ENCODE results near the gene OR2C1. TPM values are rescaled to one million over a fixed set of nuclear protein-coding genes. Genes with fewer than 3 reads are reported as not detected.

The OR2C1 gene
- total and polyA plus RNA-seq, 2 donors (not counting 1 experiment from before 2014, with no cell fraction given) = 0.52 to 0.67 TPM

- H3K4me2 ChIP-seq (replicated peaks; ENCODE audit: low read depth, low read length, poor library complexity, severe bottlenecking) = no peak overlapping the region
- no peaks in the 10 kb centered on the region for H3K4me1 ChIP-seq (ENCODE audit: control insufficient read depth in 2 of 2, insufficient read depth in 2 of 2, low read length in 2 of 2)
- Mint-ChIP-seq H3K4me3 (no peak overlapping the region), H3K27ac (no peak overlapping the region), H3K4me1 (no peaks in the 10 kb centered on the region), H3K27me3 (no peaks in the 10 kb centered on the region), H3K9me3 (ENCODE audit: insufficient read depth) (peaks cover 14% of the 10 kb centered on the region)
- CTCF ChIA-PET = interaction anchor here (0.6 kb wide), 1 partner anchor 939 kb away, joined by 3 read pairs; no protein-coding TSS in a partner anchor
- peaks cover 6 to 14% of the 10 kb centered on the region in 2 experiments for H3K36me3 ChIP-seq (replicated peaks in 1 of 2; ENCODE audit: control extremely low read depth in 1 of 2, control insufficient read depth in 1 of 2, extremely low read depth in 1 of 2, insufficient read depth in 2 of 2, low read length in 1 of 2)
- no peak overlapping the region for H2AFZ ChIP-seq (ENCODE audit: insufficient read depth, low read depth, low read length, poor library complexity, severe bottlenecking)
- 86% methylated on average over 1 of the region's 2 CpGs for WGBS (ENCODE audit: insufficient coverage)
- H3K27me3 ChIP-seq (replicated peaks in 1 of 4; ENCODE audit: control extremely low read depth in 1 of 4, control insufficient read depth in 3 of 4, insufficient read depth in 4 of 4, low read length in 3 of 4) = no peaks in the 10 kb centered on the region
- H3K4me3 ChIP-seq (ENCODE audit: control extremely low read depth in 1 of 5, extremely low read depth in 1 of 5, insufficient read depth in 1 of 5, low read depth in 2 of 5, low read length in 4 of 5) = no peak overlapping the region
- H3K9me3 ChIP-seq (ENCODE audit: control extremely low read depth in 1 of 3, control insufficient read depth in 2 of 3, insufficient read depth in 1 of 3, low read length in 2 of 3) = peaks cover 22 to 69% (median 48%) of the 10 kb centered on the region in 3 donors
- ATAC-seq (ENCODE audit: low read depth) = no peak
- DNase-seq = no peak
- no peaks in the 10 kb centered on the region for H3K79me2 ChIP-seq (ENCODE audit: control insufficient read depth, insufficient read depth, low read length)
- no peak for TF ChIP-seq CTCF (IDR thresholded peaks at IDR 0.05)
- TF ChIP-seq EZH2 (IDR thresholded peaks at IDR 0.05; ENCODE audit: borderline replicate concordance, insufficient read depth, low read depth, low read length, poor library complexity, severe bottlenecking) = no peak
- POLR2A ChIA-PET = no interaction called here
- H3K27ac ChIP-seq (ENCODE audit: low read length in 2 of 2) = no peak overlapping the region
- H3K9ac ChIP-seq (ENCODE audit: low read length) = no peak overlapping the region
- no peaks in the 10 kb centered on the region for H4K20me1 ChIP-seq (ENCODE audit: control insufficient read depth, insufficient read depth, low read length, poor library complexity, severe bottlenecking)
- intact Hi-C loops (cut with micrococcal nuclease) = no loop called here
Observed at GRCh38 chr16:3321816-3322215, 33.9 kb upstream of the OR2C1 start.

GRCh38 chr16:3327514-3327913 is 28.2 kb upstream of the OR2C1 start:
- Histone ChIP-seq H3K27me3 (replicated peaks in 1 of 4; ENCODE audit: control extremely low read depth in 1 of 4, control insufficient read depth in 3 of 4, insufficient read depth in 4 of 4, low read length in 3 of 4) (no peaks in the 10 kb centered on the region), H3K4me1 (ENCODE audit: control insufficient read depth in 2 of 2, insufficient read depth in 2 of 2, low read length in 2 of 2) (no peaks in the 10 kb centered on the region), H2AFZ (ENCODE audit: insufficient read depth, low read depth, low read length, poor library complexity, severe bottlenecking) (no peak overlapping the region), H3K27ac (ENCODE audit: low read length in 2 of 2) (no peak overlapping the region), H3K4me3 (ENCODE audit: control extremely low read depth in 1 of 5, extremely low read depth in 1 of 5, insufficient read depth in 1 of 5, low read depth in 2 of 5, low read length in 4 of 5) (no peak overlapping the region), H3K9me3 (ENCODE audit: control extremely low read depth in 1 of 3, control insufficient read depth in 2 of 3, insufficient read depth in 1 of 3, low read length in 2 of 3) (peaks cover 10 to 17% (median 16%) of the 10 kb centered on the region in 3 donors), H3K4me2 (replicated peaks; ENCODE audit: low read depth, low read length, poor library complexity, severe bottlenecking) (no peak overlapping the region), H4K20me1 (ENCODE audit: control insufficient read depth, insufficient read depth, low read length, poor library complexity, severe bottlenecking) (no peaks in the 10 kb centered on the region), H3K79me2 (ENCODE audit: control insufficient read depth, insufficient read depth, low read length) (no peaks in the 10 kb centered on the region), H3K36me3 (replicated peaks in 1 of 2; ENCODE audit: control extremely low read depth in 1 of 2, control insufficient read depth in 1 of 2, extremely low read depth in 1 of 2, insufficient read depth in 2 of 2, low read length in 1 of 2) (no peaks in the 10 kb centered on the region), H3K9ac (ENCODE audit: low read length) (no peak overlapping the region)
- Mint-ChIP-seq H3K4me3 (no peak overlapping the region), H3K9me3 (ENCODE audit: insufficient read depth) (peaks cover 6% of the 10 kb centered on the region), H3K4me1 (no peaks in the 10 kb centered on the region), H3K27me3 (no peaks in the 10 kb centered on the region), H3K27ac (no peak overlapping the region)
- 97% methylated on average over 3 of the region's 4 CpGs for WGBS (ENCODE audit: insufficient coverage)
- TF ChIP-seq EZH2 (IDR thresholded peaks at IDR 0.05; ENCODE audit: borderline replicate concordance, insufficient read depth, low read depth, low read length, poor library complexity, severe bottlenecking) (no peak), CTCF (IDR thresholded peaks at IDR 0.05) (no peak)
- ChIA-PET POLR2A (no interaction called here), CTCF (no interaction called here)
- intact Hi-C loops (cut with micrococcal nuclease) = no loop called here
- DNase-seq = no peak
- no peak for ATAC-seq (ENCODE audit: low read depth)

Measured in B cell (primary cell).